Activated CD4-positive, alpha-beta T cell treated with anti-CD3 and anti-CD28 coated beads, Interleukin-2, amount 10 ng/mL, durations not matched to agents 7 days and 5 days (primary cell): ENCODE measurements around the gene CCDC178. TPM values are rescaled to one million over a fixed set of nuclear protein-coding genes. Genes with fewer than 3 reads are reported as not detected.

ENCODE experiments used
- CTCF ChIA-PET: fragments of 350-600 bp; sonication (Branson Sonifier 250); formaldehyde crosslinking; loops from one replicate; lab custom pipeline; 2021; ENCODE audit warnings: antibody characterized with exemption; lab: Charles Lee
- POLR2A ChIA-PET: fragments of 350-600 bp; sonication (Branson Sonifier 250); formaldehyde crosslinking; loops from one replicate; lab custom pipeline; 2021; ENCODE audit warnings: antibody characterized with exemption; lab: Charles Lee
- DNase-seq: peaks from one replicate; pipeline ENCODE4 v3.0.0-alpha.2; 2020
- H3K27ac Mint-ChIP-seq: one replicate; pipeline ENCODE4 v1.8.0; 2021; ENCODE audit warnings: mild to moderate bottlenecking, moderate library complexity, mixed read lengths
- H3K27me3 Mint-ChIP-seq: one replicate; pipeline ENCODE4 v1.8.0; 2021; ENCODE audit warnings: mixed read lengths
- H3K36me3 Mint-ChIP-seq: one replicate; pipeline ENCODE4 v1.8.0; 2021; ENCODE audit warnings: low read depth, mixed read lengths
- H3K4me1 Mint-ChIP-seq: one replicate; pipeline ENCODE4 v1.8.0; 2021; ENCODE audit warnings: mixed read lengths
- H3K4me3 Mint-ChIP-seq: one replicate; pipeline ENCODE4 v1.8.0; 2021; ENCODE audit warnings: mild to moderate bottlenecking, moderate library complexity, mixed read lengths
- H3K9me3 Mint-ChIP-seq: one replicate; pipeline ENCODE4 v1.8.0; 2021; ENCODE audit warnings: mixed read lengths
- total RNA-seq, 2 experiments: library from RNA; stranded (reverse); gene quantifications; one replicate each; pipeline ENCODE4 v1.2.3, GENCODE V29; 2021

Gene CCDC178
- total RNA-seq, 2 experiments from 2014 or later: not detected

DNA sequence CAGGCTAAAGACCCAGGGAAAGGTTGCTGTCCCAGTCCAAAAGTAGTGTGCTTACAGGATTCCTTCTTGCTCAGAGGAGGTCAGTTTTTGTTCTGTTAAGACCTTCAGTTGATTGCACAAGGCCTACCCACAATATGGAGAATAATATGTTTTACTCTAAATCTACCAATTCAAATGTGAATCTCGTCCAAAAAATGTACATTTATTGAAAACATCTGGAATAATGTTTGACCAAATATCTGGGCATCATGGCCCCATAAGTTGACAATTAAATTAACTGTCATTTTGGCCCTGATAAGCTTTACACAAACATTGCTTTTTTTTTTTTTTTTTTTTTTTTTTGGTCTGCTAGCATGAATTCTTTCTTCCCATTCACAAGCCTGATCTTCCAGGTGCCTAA is 109.8 kb downstream of the CCDC178 start:
- no peak for DNase-seq
- CTCF ChIA-PET: interaction anchor here (0.6 kb wide), 1 partner anchor 1280 kb away, joined by 3 read pairs; no protein-coding TSS in a partner anchor
- Mint-ChIP-seq H3K4me1 (no peaks in the 10 kb centered on the region), H3K36me3 (no peaks in the 10 kb centered on the region), H3K27ac (no peak overlapping the region), H3K4me3 (no peak overlapping the region), H3K27me3 (no peaks in the 10 kb centered on the region), H3K9me3 (no peaks in the 10 kb centered on the region)
- POLR2A ChIA-PET: no interaction called here

DNA sequence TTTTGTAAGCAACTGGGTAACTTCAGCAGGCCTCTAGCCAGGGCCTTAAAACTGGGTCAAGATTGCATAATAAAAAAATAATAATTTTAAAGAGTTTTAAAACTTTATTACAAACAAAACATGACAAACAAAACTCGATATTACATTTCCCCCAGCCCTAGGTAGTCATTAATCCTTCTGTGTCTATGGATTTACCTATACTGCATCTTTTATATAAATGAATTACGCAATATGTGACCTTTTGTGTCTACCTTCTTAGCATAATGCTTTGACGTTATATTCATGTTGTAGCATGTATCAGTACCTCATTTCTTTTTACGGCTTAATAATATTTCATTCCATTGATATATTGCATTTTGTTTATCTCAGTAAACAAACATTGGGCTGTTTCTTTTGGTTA is 113.5 kb downstream of the CCDC178 start:
- Mint-ChIP-seq H3K27ac (no peak overlapping the region), H3K36me3 (no peaks in the 10 kb centered on the region), H3K9me3 (no peaks in the 10 kb centered on the region), H3K27me3 (no peaks in the 10 kb centered on the region), H3K4me1 (no peaks in the 10 kb centered on the region), H3K4me3 (no peak overlapping the region)
- ChIA-PET CTCF (no interaction called here), POLR2A (no interaction called here)
- no peak for DNase-seq

DNA sequence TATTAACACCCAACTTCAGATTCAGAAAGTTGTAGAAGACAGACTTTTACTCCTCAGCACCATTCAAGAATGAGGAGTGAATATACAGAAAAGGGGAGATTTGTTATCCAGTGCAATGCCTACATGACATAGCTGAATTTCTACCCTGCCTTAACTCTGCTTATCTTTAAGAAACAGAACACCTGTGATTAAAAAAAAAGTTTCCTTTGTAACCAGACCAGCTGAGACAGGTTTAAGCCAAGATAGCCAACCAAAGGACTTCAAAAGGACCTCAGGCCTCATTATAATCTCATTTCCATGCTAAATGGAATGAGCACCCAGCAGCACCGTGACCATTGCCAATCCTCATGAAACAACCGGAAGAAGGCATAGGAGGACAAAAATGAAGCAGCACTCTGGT is 122.9 kb downstream of the CCDC178 start:
- Mint-ChIP-seq H3K27me3 (no peaks in the 10 kb centered on the region), H3K36me3 (no peaks in the 10 kb centered on the region), H3K4me3 (no peak overlapping the region), H3K4me1 (no peaks in the 10 kb centered on the region), H3K9me3 (peaks cover 7% of the 10 kb centered on the region), H3K27ac (no peak overlapping the region)
- ChIA-PET CTCF (no interaction called here), POLR2A (no interaction called here)
- no peak for DNase-seq

DNA sequence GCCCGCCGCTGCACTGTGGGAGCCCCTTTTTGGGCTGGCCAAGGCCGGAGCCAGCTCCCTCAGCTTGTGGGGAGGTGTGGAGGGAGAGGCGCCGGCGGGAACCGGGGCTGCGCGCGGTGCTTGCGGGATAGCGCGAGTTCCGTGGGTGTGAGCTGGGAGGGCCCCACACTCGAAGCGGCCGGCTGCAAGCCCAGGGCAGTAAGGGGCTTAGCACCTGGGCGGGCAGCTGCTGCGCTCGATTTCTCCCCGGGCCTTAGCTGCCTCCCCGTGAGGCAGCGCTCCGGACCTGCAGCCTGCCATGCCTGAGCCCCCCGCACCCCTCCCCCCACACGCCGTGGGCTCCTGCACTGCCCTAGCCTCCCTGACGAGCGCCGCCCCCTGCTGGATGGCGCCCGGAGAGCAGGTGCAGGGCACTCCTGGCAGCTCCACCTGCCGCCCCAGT is 124.4 kb downstream of the CCDC178 start:
- no peak overlapping the region for H3K4me3 Mint-ChIP-seq

DNA sequence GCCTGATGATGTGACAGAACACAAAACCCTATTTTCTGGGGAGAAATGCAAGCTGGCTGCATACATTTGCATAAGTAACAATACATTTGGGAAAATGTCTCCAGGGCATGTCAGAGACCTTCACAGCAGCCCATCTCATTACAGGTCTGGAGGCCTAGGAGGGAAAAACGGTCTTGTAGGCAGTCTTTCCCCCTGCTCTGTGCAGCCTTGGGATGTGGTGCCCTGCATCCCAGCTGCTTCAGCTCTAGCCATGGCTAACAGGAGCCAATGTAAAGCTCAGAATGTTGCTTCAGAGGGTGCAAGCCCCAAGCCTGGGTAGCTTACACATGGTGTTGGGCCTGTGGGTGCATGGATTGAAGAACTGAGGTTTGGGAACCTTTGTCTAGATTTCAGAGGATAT is 133.0 kb downstream of the CCDC178 start:
- POLR2A ChIA-PET: no interaction called here
- Mint-ChIP-seq H3K27me3 (no peaks in the 10 kb centered on the region), H3K4me1 (no peaks in the 10 kb centered on the region), H3K9me3 (no peaks in the 10 kb centered on the region), H3K27ac (no peak overlapping the region), H3K4me3 (no peak overlapping the region), H3K36me3 (no peaks in the 10 kb centered on the region)
- CTCF ChIA-PET: no interaction called here
- DNase-seq: no peak

More for the DNA sequence above, 124.4 kb downstream of the CCDC178 start:
- Mint-ChIP-seq H3K36me3 (no peaks in the 10 kb centered on the region), H3K4me1 (no peaks in the 10 kb centered on the region), H3K27ac (no peak overlapping the region), H3K27me3 (no peaks in the 10 kb centered on the region), H3K9me3 (peaks cover 7% of the 10 kb centered on the region)
- DNase-seq: no peak
- POLR2A ChIA-PET: no interaction called here
- CTCF ChIA-PET: no interaction called here

DNA sequence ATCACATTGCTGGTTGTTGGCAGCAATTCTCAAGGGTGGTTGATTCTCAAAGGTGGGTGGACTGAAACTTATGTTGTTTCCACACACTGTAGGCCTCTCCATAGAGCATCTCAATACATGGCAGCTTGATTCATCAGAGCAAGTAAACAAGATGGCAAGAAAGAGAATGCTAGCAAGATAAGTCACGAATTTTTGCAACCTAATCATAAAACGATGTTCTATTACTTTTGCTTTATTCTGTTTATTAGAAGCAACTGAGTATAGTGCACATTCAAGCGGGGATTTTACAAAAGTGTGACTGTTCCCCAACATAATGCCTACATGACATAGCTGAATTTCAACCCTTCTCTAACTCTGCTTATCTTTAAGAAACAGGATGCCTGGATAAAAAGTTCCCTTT is 136.2 kb downstream of the CCDC178 start:
- no peaks in the 10 kb centered on the region for H3K27me3 Mint-ChIP-seq
- H3K27ac Mint-ChIP-seq: no peak overlapping the region
- H3K9me3 Mint-ChIP-seq: peaks cover 2% of the 10 kb centered on the region
- DNase-seq: no peak
- CTCF ChIA-PET: no interaction called here
- H3K4me3 Mint-ChIP-seq: no peak overlapping the region
- H3K36me3 Mint-ChIP-seq: no peaks in the 10 kb centered on the region
- H3K4me1 Mint-ChIP-seq: no peaks in the 10 kb centered on the region
- POLR2A ChIA-PET: no interaction called here

DNA sequence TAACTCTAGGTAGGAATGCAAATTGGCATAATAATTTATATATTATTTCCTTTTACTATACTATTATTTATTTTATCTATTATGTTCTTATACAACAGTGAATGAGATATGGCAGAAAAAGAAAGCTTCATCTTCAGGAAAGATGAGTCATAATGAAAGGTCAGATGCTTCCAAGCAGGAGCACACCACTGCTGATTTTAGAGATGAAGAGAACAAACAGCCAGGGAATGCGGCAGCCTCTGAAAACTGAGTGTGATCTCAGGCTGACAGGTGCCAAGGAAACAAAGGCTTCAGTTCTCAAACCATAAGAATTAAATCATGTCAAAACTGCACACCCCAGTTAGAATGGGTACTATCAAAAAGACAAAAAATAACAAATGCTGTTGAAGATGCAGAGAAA is 149.0 kb downstream of the CCDC178 start:
- Mint-ChIP-seq H3K4me3 (no peak overlapping the region), H3K36me3 (no peaks in the 10 kb centered on the region), H3K9me3 (no peaks in the 10 kb centered on the region), H3K27me3 (no peaks in the 10 kb centered on the region), H3K27ac (no peak overlapping the region), H3K4me1 (no peaks in the 10 kb centered on the region)
- DNase-seq: no peak
- ChIA-PET POLR2A (no interaction called here), CTCF (no interaction called here)

DNA sequence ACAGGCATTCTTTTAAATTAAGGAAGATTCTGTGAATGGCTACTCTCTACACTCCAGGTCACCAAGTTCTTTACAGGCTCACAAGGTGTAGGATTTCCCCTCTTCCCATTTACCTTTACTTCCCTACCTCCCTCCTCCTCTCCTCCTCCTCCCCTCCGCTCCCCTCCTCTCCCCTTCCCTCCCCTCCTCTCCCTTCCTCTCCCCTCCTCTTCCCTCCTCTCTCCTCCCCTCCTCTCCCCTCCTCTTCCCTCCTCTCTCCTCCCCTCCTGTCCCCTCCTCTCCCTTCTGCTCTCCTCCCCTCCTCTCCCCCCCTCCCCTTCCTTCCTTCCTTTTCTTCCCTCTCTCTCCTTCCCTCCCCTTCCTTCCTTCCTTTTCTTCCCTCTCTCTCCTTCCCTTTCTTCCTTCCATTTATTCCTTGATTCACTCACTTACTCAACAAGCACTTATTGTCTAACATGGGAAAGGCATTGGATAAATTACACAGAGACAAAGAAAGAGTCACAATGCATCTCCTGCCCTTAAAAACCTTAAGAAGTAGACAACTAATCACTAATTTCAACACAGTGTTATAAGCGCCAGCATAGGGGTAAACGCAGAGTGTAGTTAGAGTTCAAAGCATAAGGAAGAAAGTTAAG is 152.3 kb downstream of the CCDC178 start:
- no peaks in the 10 kb centered on the region for H3K9me3 Mint-ChIP-seq
- CTCF ChIA-PET: interaction anchor here (0.6 kb wide), 1 partner anchor 23 kb away, joined by 3 read pairs; no protein-coding TSS in a partner anchor
- H3K4me1 Mint-ChIP-seq: no peaks in the 10 kb centered on the region
- H3K36me3 Mint-ChIP-seq: no peaks in the 10 kb centered on the region
- H3K27me3 Mint-ChIP-seq: no peaks in the 10 kb centered on the region
- no peak for DNase-seq
- H3K27ac Mint-ChIP-seq: no peak overlapping the region
- POLR2A ChIA-PET: no interaction called here
- no peak overlapping the region for H3K4me3 Mint-ChIP-seq

DNA sequence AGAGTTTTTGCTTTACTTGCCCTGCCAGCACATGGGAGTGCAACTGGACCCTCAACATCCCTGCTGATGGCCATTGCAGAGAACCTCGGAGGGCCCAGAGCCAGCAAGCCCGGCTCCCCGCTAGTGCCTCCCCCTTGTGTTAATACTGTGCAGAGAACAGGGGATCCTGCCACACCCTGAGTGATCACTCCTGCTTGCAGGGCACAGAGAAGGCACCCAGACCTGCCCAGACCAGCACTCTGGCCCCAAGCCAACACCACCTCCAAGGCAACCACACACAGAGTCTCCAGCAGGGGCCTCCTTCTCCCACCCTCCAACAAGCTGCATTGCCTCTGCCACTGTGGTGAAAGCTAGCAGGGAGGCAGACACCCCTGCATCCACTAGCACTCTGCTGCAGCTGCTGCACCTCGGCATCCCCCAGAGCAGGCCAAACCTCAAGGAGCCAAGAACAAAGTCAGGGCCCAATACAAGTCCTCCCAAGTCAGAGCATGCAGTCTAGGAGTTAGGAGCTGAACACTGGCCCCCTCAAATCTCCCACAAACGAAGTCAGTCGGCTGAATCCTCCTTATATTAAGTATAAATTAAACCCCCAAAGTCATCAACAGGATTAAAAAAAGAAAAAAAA is 157.7 kb downstream of the CCDC178 start:
- H3K9me3 Mint-ChIP-seq: no peaks in the 10 kb centered on the region
- no peak overlapping the region for H3K4me3 Mint-ChIP-seq
- ChIA-PET CTCF (no interaction called here), POLR2A (no interaction called here)
- no peak for DNase-seq
- no peaks in the 10 kb centered on the region for H3K27me3 Mint-ChIP-seq
- H3K36me3 Mint-ChIP-seq: no peaks in the 10 kb centered on the region
- H3K27ac Mint-ChIP-seq: no peak overlapping the region
- no peaks in the 10 kb centered on the region for H3K4me1 Mint-ChIP-seq

DNA sequence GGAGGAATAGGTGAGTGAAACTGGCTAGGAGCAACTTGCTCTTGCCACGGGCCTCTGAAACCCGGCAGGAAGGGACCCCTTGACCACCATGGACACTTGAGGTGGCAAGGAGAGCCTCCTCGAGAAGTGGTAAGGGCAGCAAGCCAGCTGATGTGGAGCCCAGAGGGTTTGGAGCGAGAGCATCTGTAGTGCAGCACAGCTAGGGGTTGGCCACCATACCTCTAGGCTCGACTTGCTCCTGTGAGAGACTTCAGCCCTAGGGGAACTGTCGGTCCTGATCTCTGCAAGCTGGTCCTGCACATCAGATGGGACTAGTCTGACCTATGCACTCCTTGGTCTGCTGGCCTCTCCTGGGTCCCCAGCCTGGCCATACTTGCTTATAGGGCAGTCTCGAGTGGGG is 158.4 kb downstream of the CCDC178 start:
- no peaks in the 10 kb centered on the region for H3K36me3 Mint-ChIP-seq
- CTCF ChIA-PET: no interaction called here
- no peak overlapping the region for H3K27ac Mint-ChIP-seq

DNA sequence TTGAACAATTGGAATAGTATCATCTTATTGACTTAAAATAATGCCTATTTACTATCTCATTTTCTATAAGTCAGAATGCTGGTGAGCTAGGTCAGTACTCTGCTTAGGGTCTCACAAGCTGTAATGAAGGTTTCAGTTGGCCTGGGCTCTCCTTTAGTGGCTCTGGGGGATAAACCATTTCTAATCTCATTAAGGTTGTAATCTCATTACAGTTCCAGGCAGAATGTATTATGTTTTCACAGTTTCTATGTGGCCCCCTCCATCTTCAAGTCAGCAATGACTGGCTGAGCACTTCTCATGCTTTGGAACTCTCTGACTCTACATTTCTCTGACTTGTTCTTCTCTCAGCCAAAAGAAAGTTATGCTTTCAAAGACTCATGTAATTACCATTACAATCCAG is 163.1 kb downstream of the CCDC178 start:
- H3K4me3 Mint-ChIP-seq: no peak overlapping the region
- no peaks in the 10 kb centered on the region for H3K27me3 Mint-ChIP-seq
- ChIA-PET CTCF (no interaction called here), POLR2A (no interaction called here)
- no peak for DNase-seq
- no peaks in the 10 kb centered on the region for H3K36me3 Mint-ChIP-seq
- no peaks in the 10 kb centered on the region for H3K4me1 Mint-ChIP-seq
- H3K9me3 Mint-ChIP-seq: peaks cover 4% of the 10 kb centered on the region
- H3K27ac Mint-ChIP-seq: no peak overlapping the region

More for the DNA sequence above, 158.4 kb downstream of the CCDC178 start:
- POLR2A ChIA-PET: no interaction called here
- no peak for DNase-seq
- Mint-ChIP-seq H3K4me3 (no peak overlapping the region), H3K4me1 (no peaks in the 10 kb centered on the region), H3K27me3 (no peaks in the 10 kb centered on the region), H3K9me3 (no peaks in the 10 kb centered on the region)

DNA sequence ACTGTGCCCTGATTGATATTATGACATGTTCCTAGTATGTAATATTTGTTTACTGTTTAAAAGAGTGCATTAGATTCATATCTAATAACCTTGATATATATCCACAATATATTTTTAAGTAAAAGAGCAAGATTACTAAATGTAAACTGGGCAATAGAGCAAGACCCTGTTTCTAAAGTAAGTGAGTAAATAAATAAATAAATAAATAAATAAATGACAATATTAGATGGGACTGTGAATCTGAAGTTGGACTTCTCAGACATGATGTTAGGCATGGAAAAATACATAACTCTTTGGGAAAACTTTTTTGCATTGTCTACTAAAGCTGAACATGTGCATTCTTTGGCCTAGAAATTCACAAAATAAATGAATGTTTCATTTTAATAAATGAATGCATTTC is 164.7 kb downstream of the CCDC178 start:
- Mint-ChIP-seq H3K27ac (no peak overlapping the region), H3K27me3 (no peaks in the 10 kb centered on the region), H3K9me3 (peaks cover 4% of the 10 kb centered on the region), H3K4me3 (no peak overlapping the region), H3K36me3 (no peaks in the 10 kb centered on the region), H3K4me1 (no peaks in the 10 kb centered on the region)
- DNase-seq: no peak
- ChIA-PET POLR2A (no interaction called here), CTCF (no interaction called here)

DNA sequence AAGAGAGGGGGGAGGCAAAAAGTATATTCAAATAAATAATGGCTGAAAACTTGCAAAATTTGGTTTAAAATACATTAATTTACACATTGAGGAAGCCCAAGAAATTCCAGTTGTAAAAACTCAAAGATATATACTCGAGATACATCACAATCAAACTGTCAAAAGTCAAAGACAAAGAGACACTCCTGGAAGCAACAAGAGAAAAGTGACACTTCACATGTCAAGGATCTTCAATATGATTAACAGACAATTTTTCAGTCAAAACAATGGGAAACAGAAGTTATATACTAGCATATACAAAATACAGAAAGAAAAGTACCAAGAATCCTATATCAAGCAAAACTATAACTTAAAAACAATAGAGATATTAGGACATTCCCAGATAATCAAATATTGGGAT is 170.2 kb downstream of the CCDC178 start:
- H3K27me3 Mint-ChIP-seq: no peaks in the 10 kb centered on the region
- no peak for DNase-seq
- ChIA-PET CTCF (no interaction called here), POLR2A (no interaction called here)
- no peaks in the 10 kb centered on the region for H3K9me3 Mint-ChIP-seq
- no peaks in the 10 kb centered on the region for H3K36me3 Mint-ChIP-seq
- H3K4me1 Mint-ChIP-seq: no peaks in the 10 kb centered on the region
- no peak overlapping the region for H3K4me3 Mint-ChIP-seq
- H3K27ac Mint-ChIP-seq: no peak overlapping the region

DNA sequence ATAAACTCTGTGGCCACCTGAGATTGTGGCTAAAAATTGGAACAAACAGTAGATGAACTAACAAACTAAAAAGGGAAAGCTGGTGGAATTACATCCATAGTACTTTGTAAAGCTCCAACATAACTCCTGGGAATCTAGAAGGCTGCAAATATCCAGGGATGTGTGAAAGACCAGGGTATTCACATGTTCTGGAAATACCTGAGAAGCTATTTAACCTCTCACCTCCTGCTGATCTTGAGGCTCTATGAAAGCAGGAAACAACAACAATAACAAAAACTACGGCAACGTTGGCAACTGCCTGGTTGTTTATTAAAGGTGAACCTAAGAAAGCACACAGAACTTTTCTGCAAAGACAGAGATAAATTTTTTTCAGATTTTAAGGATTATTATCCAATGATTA is 171.3 kb downstream of the CCDC178 start:
- no peaks in the 10 kb centered on the region for H3K4me1 Mint-ChIP-seq
- no peak overlapping the region for H3K27ac Mint-ChIP-seq
- H3K9me3 Mint-ChIP-seq: no peaks in the 10 kb centered on the region
- CTCF ChIA-PET: no interaction called here
- H3K4me3 Mint-ChIP-seq: no peak overlapping the region
- H3K36me3 Mint-ChIP-seq: no peaks in the 10 kb centered on the region
- POLR2A ChIA-PET: no interaction called here
- H3K27me3 Mint-ChIP-seq: no peaks in the 10 kb centered on the region
- DNase-seq: no peak
